Esophagus squamous epithelium (tissue), 5 donors: ENCODE results near the gene SH3BP5. TPM values are rescaled to one million over a fixed set of nuclear protein-coding genes. Genes with fewer than 3 reads are reported as not detected.

Source experiments
- DNase-seq: peaks from one replicate; lab custom pipeline; 2025; lab: John Stamatoyannopoulos, UW
- H3K27ac ChIP-seq, 4 donors: fragments of 200-600 bp; sonication (generic); one replicate each; pipeline ENCODE4 v1.5.1; 2016 to 2019; ENCODE audit warnings: mild to moderate bottlenecking in 1 of 4
- H3K27me3 ChIP-seq, 4 donors: fragments of 200-600 bp; sonication (generic); 1 replicate in 3 of 4; 2 replicates in 1 of 4; pipeline versions ENCODE4 v1.5.1 to v1.6.0; 2017 to 2021; ENCODE audit warnings: antibody characterized with exemption in 1 of 4
- H3K36me3 ChIP-seq, 3 donors: fragments of 200-600 bp; sonication (generic); one replicate each; pipeline ENCODE4 v1.5.1; 2016 to 2019
- H3K4me1 ChIP-seq, 3 donors: fragments of 200-600 bp; sonication (generic); one replicate each; pipeline ENCODE4 v1.5.1; 2017 to 2019
- H3K4me3 ChIP-seq, 4 donors: fragments of 200-600 bp; sonication (generic); 1 replicate in 3 of 4; 2 replicates in 1 of 4; pipeline ENCODE4 v1.5.1; 2016 to 2019; ENCODE audit warnings: mild to moderate bottlenecking in 2 of 4, moderate library complexity in 1 of 4
- H3K9me3 ChIP-seq, 3 donors: fragments of 200-600 bp; sonication (generic); one replicate each; pipeline ENCODE4 v1.5.1; 2016 to 2019
- CTCF ChIP-seq, 6 experiments: fragments of 450-650 bp in 4 of 6; fragments of 200-600 bp in 2 of 6; sonication (generic) in 2 of 6; IDR thresholded peaks; one replicate each; pipeline ENCODE4 v1.5.1; 2016 to 2019; ENCODE audit warnings: antibody characterized with exemption in 6 of 6, mild to moderate bottlenecking in 4 of 6, moderate library complexity in 4 of 6
- POLR2A ChIP-seq, 4 donors: fragments of 450-650 bp; IDR thresholded peaks; one replicate each; pipeline ENCODE4 v1.6.1; 2017; ENCODE audit warnings: antibody characterized with exemption in 4 of 4, mild to moderate bottlenecking in 4 of 4, moderate library complexity in 3 of 4
- WGBS, 2 donors: methylation state at CpG; one replicate each; pipeline ENCODE4 v1.1.5; 2018; 5-methylcytosine and 5-hydroxymethylcytosine counted together
- intact Hi-C: fragments of 100-400 bp; cut with DNase I; formaldehyde crosslinking; loops from one replicate; pipeline ENCODE4 v1.15.0; 2022
- total RNA-seq, 4 donors: library from RNA; depleted of rRNA; stranded (reverse); fragments of >200 nt; gene quantifications; one replicate each; pipeline ENCODE4 v1.1.0, GENCODE V29; 2016
- donor health status: DM: yes; HTN: yes; CAD: no.

Gene SH3BP5
- total RNA-seq, 4 donors from 2014 or later = 8.5 to 33.8 (median 18.0) TPM

DNA sequence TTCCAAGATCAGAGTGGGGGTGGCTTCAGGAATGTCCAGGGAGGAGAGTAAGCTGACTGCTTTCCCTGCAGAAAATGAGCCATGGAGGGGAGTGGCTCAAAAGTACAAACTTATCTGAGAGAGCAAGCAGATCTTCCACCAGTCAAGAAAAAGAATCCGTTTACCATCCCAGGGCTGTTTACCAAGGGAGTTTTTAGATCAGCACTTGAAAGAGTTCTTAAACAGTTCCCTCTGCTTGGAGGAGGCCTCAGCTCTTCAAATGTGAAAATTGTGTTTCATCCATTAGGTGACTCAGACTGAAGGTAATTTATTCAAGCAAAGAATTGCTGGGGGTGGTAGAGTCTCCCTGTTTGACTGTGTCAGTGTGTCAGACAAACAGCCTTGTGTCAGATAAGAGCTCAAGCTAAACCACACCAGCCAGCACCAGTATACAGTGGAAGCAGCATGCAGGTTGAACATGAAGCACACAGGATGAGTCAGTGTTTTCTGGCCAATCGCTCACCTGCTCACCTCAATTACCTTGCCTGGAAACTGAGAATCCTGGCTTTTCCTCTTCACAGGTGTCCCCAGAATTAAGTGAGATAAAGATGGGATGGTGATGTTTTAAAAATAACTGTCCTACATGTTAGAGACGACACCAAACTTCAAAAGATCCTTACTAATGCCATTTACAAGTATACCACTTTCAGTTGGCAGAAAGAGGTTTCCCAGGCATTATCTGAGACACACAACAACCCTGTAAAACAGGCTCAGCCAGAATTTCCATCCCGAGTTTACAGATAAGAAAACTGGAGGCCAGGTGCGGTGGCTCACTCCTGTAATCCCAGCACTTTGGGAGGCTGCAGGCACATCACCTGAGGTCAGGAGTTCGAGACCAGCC, 21.7 kb downstream of the SH3BP5 start:
- WGBS, 2 donors = 38 to 56% methylated on average over 5 to 6 of the region's 6 CpGs
- Histone ChIP-seq H3K27ac (peak overlapping the region in 3 of 4 donors; percentile 44 to 71 (median 48)), H3K4me3 (no peak overlapping the region), H3K4me1 (peaks cover 3 to 51% (median 24%) of the 10 kb centered on the region in 3 donors), H3K36me3 (no peaks in the 10 kb centered on the region), H3K27me3 (no peaks in the 10 kb centered on the region), H3K9me3 (no peaks in the 10 kb centered on the region)
- TF ChIP-seq CTCF (IDR thresholded peaks at IDR 0.05) = no peak
- TF ChIP-seq POLR2A (IDR thresholded peaks at IDR 0.05) = no peak
- DNase-seq = no peak
- intact Hi-C loops = no loop called here

DNA sequence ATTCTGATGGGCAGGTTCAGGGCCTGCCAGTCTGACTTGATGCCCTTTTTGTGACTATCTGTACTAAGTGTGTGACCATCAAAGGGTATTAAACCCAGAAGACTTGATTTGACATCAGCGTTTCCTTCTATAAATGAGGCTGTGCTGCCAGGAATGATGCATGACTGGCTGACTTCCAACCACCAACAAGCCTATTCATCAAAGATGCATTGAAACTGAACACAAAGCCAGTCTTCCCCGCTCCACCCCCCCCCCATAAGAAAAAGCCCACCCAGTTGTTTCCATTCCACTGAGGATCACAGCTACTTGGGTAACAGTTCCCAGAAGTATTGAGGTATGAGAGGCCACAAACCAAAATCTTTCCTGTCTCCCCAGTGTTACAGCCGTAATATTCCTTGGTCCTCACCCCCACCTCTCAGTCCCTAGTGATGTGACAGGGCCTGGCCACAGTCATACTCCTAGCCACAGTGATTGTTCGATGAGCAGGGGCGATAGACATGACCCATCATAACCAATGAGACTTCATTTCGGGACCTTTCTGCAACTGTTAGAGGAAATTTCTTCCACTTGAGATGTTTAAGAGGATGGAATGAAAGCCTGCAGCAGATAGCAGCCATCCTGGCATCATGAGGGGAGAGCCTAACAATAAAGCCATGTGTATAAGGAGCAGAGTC, 22.6 kb downstream of the SH3BP5 start:
- Histone ChIP-seq H3K27me3 (no peaks in the 10 kb centered on the region), H3K4me3 (no peak overlapping the region), H3K4me1 (peaks cover 3 to 53% (median 22%) of the 10 kb centered on the region in 3 donors), H3K9me3 (no peaks in the 10 kb centered on the region), H3K27ac (peak overlapping the region in 3 of 4 donors; percentile 22 to 71 (median 44)), H3K36me3 (no peaks in the 10 kb centered on the region)
- DNase-seq = no peak
- TF ChIP-seq POLR2A (IDR thresholded peaks at IDR 0.05) (no peak), CTCF (IDR thresholded peaks at IDR 0.05) (no peak)
- 50 to 59% methylated on average over 6 of the region's 6 CpGs for WGBS, 2 donors
- intact Hi-C loops = no loop called here

DNA sequence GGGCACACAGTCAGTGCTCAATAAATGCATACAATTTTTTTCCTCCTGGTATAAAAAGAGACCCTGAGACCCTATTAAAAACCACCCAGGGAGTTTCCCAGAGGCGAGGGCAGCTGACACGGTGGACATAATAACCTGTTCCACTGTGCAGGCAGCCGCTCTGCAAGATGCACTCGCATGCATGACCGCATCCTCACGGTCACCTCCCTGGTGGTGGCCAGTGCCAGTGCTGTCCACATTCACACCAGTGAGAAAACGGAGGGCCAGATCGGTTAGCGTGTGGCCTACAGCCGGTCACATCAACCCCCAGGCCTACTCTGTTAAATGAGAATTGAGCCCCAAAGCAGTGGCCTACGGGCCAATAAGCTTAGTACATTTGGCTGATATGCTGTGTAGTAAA, 24.8 kb downstream of the SH3BP5 start:
- intact Hi-C loops = no loop called here
- Histone ChIP-seq H3K4me1 (peaks cover 3 to 42% (median 22%) of the 10 kb centered on the region in 3 donors), H3K4me3 (no peak overlapping the region), H3K27ac (no peak overlapping the region), H3K27me3 (no peaks in the 10 kb centered on the region), H3K36me3 (peaks cover 0 to 17% (median 0%) of the 10 kb centered on the region in 3 donors), H3K9me3 (no peaks in the 10 kb centered on the region)
- TF ChIP-seq CTCF (IDR thresholded peaks at IDR 0.05) (no peak), POLR2A (IDR thresholded peaks at IDR 0.05) (no peak)
- no peak for DNase-seq
- 92 to 97% methylated on average over 3 to 6 of the region's 11 CpGs for WGBS, 2 donors

GRCh38 chr3:15306979-15307359, 25.4 kb downstream of the SH3BP5 start:
- Histone ChIP-seq H3K4me3 (no peak overlapping the region), H3K27me3 (no peaks in the 10 kb centered on the region), H3K27ac (no peak overlapping the region), H3K4me1 (peaks cover 3 to 42% (median 22%) of the 10 kb centered on the region in 3 donors), H3K36me3 (peaks cover 0 to 23% (median 0%) of the 10 kb centered on the region in 3 donors), H3K9me3 (no peaks in the 10 kb centered on the region)
- WGBS, 2 donors = 83 to 100% methylated on average over 1 to 3 of the region's 5 CpGs
- no peak for TF ChIP-seq POLR2A (IDR thresholded peaks at IDR 0.05)
- TF ChIP-seq CTCF (IDR thresholded peaks at IDR 0.05) = no peak
- DNase-seq = no peak
- intact Hi-C loops = no loop called here
